Astrocyte (in vitro differentiated cells and primary cell): Measurements from ENCODE around the gene SORL1. TPM values are rescaled to one million over a fixed set of nuclear protein-coding genes. Genes with fewer than 3 reads are reported as not detected.

Experiments
- DNase-seq: peaks from one replicate; pipeline ENCODE4 v3.0.0-alpha.2; 2010; ENCODE audit warnings: low read depth
- FAIRE-seq: peaks from 2 replicates; lab custom pipeline; 2011; peaks lifted over from hg19 to GRCh38; lab: Jason Lieb, UNC
- H2AFZ ChIP-seq: 2 replicates; pipeline ENCODE4 v1.6.0; 2012; ENCODE audit warnings: low read depth, low read length, inconsistent platforms
- H3K27ac ChIP-seq: 2 replicates; pipeline ENCODE4 v1.5.1; 2011; ENCODE audit warnings: low read depth, low read length, inconsistent platforms
- H3K27me3 ChIP-seq: 2 replicates; pipeline ENCODE4 v1.6.0; 2011; ENCODE audit warnings: low read length, inconsistent platforms; ENCODE audit not compliant: insufficient read depth
- H3K36me3 ChIP-seq: 2 replicates; pipeline ENCODE4 v1.5.1; 2011; ENCODE audit warnings: low read length, inconsistent platforms; ENCODE audit not compliant: insufficient read depth
- H3K4me1 ChIP-seq: 2 replicates; pipeline ENCODE4 v1.5.1; 2011; ENCODE audit warnings: low read length, inconsistent platforms; ENCODE audit not compliant: insufficient read depth
- H3K4me2 ChIP-seq: 2 replicates; pipeline ENCODE4 v1.6.0; 2012; ENCODE audit warnings: low read length, inconsistent platforms
- H3K4me3 ChIP-seq: 2 replicates; pipeline ENCODE4 v1.5.1; 2011; ENCODE audit warnings: low read depth, mild to moderate bottlenecking, low read length, inconsistent platforms; ENCODE audit not compliant: insufficient read depth
- H3K79me2 ChIP-seq: 2 replicates; pipeline ENCODE4 v1.6.0; 2012; ENCODE audit warnings: mild to moderate bottlenecking, low read length, inconsistent platforms; ENCODE audit not compliant: insufficient read depth
- H3K9ac ChIP-seq: 2 replicates; pipeline ENCODE4 v1.6.0; 2012; ENCODE audit warnings: mild to moderate bottlenecking, low read length, inconsistent platforms
- H3K9me3 ChIP-seq: 2 replicates; pipeline ENCODE4 v1.5.1; 2012; ENCODE audit warnings: low read depth, mild to moderate bottlenecking, low read length, inconsistent platforms; ENCODE audit not compliant: insufficient read depth
- H4K20me1 ChIP-seq: 2 replicates; pipeline ENCODE4 v1.6.0; 2012; ENCODE audit warnings: low read length, inconsistent platforms; ENCODE audit not compliant: insufficient read depth
- H3K27ac Mint-ChIP-seq: one replicate; pipeline ENCODE4 v1.8.0; 2021; ENCODE audit warnings: mild to moderate bottlenecking, mixed read lengths; ENCODE audit not compliant: unreplicated experiment
- H3K27me3 Mint-ChIP-seq: one replicate; pipeline ENCODE4 v1.8.0; 2021; ENCODE audit warnings: low read depth, mixed read lengths; ENCODE audit not compliant: unreplicated experiment
- H3K36me3 Mint-ChIP-seq: one replicate; pipeline ENCODE4 v1.8.0; 2021; ENCODE audit warnings: low read depth, mixed read lengths; ENCODE audit not compliant: unreplicated experiment
- H3K4me1 Mint-ChIP-seq: one replicate; pipeline ENCODE4 v1.8.0; 2021; ENCODE audit warnings: low read depth, mixed read lengths; ENCODE audit not compliant: unreplicated experiment
- H3K4me3 Mint-ChIP-seq: one replicate; pipeline ENCODE4 v1.8.0; 2021; ENCODE audit warnings: mild to moderate bottlenecking, moderate library complexity, mixed read lengths; ENCODE audit not compliant: unreplicated experiment
- H3K9me3 Mint-ChIP-seq: one replicate; pipeline ENCODE4 v1.8.0; 2021; ENCODE audit warnings: mild to moderate bottlenecking, mixed read lengths; ENCODE audit not compliant: unreplicated experiment
- CTCF ChIP-seq: IDR thresholded peaks from 2 replicates; pipeline ENCODE4 v1.5.1; 2011; ENCODE audit warnings: low read depth, mild to moderate bottlenecking, inconsistent platforms, low read length, moderate library complexity; ENCODE audit not compliant: insufficient read depth
- EZH2 ChIP-seq: IDR thresholded peaks from 2 replicates; pipeline ENCODE4 v1.6.1; 2012; ENCODE audit warnings: mild to moderate bottlenecking, low read length, inconsistent platforms; ENCODE audit not compliant: insufficient read depth
- total RNA-seq: library from RNA; stranded (reverse); gene quantifications from 2 replicates; pipeline ENCODE4 v1.2.1, GENCODE V29; 2021

SORL1 gene
- total RNA-seq, 1 donor from 2014 or later, result 4.1 TPM

GRCh38 chr11:121643479-121644186, 191.5 kb downstream of the SORL1 start:
- no peaks in the 10 kb centered on the region for H3K9me3 ChIP-seq
- no peaks in the 10 kb centered on the region for H3K4me1 ChIP-seq
- no peaks in the 10 kb centered on the region for H3K36me3 ChIP-seq
- Mint-ChIP-seq H3K36me3 (peaks cover 1% of the 10 kb centered on the region), H3K27me3 (peaks cover 7% of the 10 kb centered on the region), H3K4me3 (no peak overlapping the region), H3K27ac (no peak overlapping the region), H3K9me3 (no peaks in the 10 kb centered on the region), H3K4me1 (peaks cover 2% of the 10 kb centered on the region)
- no peaks in the 10 kb centered on the region for H3K27me3 ChIP-seq
- no peak for TF ChIP-seq CTCF
- no peak for TF ChIP-seq EZH2
- no peak overlapping the region for H3K4me3 ChIP-seq
- H2AFZ ChIP-seq, result no peak overlapping the region
- H4K20me1 ChIP-seq, result no peaks in the 10 kb centered on the region
- no peak overlapping the region for H3K9ac ChIP-seq
- H3K27ac ChIP-seq, result no peak overlapping the region
- peak; percentile 58 for FAIRE-seq
- H3K4me2 ChIP-seq, result no peak overlapping the region
- no peak for DNase-seq
- H3K79me2 ChIP-seq, result no peaks in the 10 kb centered on the region

- no peaks in the 10 kb centered on the region for H3K79me2 ChIP-seq
- no peak overlapping the region for H2AFZ ChIP-seq
- no peaks in the 10 kb centered on the region for H3K9me3 Mint-ChIP-seq
- H3K9me3 ChIP-seq, result no peaks in the 10 kb centered on the region
- H3K36me3 ChIP-seq, result no peaks in the 10 kb centered on the region
- DNase-seq (no peak), FAIRE-seq (no peak)
- no peak overlapping the region for H3K27ac Mint-ChIP-seq
- H3K4me3 Mint-ChIP-seq, result peak overlapping the region; percentile 11
- H3K9ac ChIP-seq, result no peak overlapping the region
- H4K20me1 ChIP-seq, result no peaks in the 10 kb centered on the region
- H3K4me1 Mint-ChIP-seq, result peaks cover 2% of the 10 kb centered on the region
- no peak overlapping the region for H3K27ac ChIP-seq
- no peak overlapping the region for H3K4me3 ChIP-seq
- H3K4me2 ChIP-seq, result no peak overlapping the region
- peaks cover 1% of the 10 kb centered on the region for H3K36me3 Mint-ChIP-seq
- peaks cover 9% of the 10 kb centered on the region for H3K27me3 Mint-ChIP-seq
- no peak for TF ChIP-seq EZH2
- TF ChIP-seq CTCF, result no peak
- H3K4me1 ChIP-seq, result no peaks in the 10 kb centered on the region
- no peaks in the 10 kb centered on the region for H3K27me3 ChIP-seq
Measured at GRCh38 chr11:121644187-121644512, 192.0 kb downstream of the SORL1 start.

- Histone ChIP-seq H4K20me1 (no peaks in the 10 kb centered on the region), H3K4me3 (no peak overlapping the region), H3K36me3 (no peaks in the 10 kb centered on the region), H3K79me2 (no peaks in the 10 kb centered on the region), H3K4me1 (no peaks in the 10 kb centered on the region), H3K27me3 (no peaks in the 10 kb centered on the region), H3K9me3 (no peaks in the 10 kb centered on the region), H2AFZ (no peak overlapping the region), H3K4me2 (no peak overlapping the region), H3K9ac (no peak overlapping the region), H3K27ac (no peak overlapping the region)
- no peak for FAIRE-seq
- H3K4me3 Mint-ChIP-seq, result no peak overlapping the region
- H3K4me1 Mint-ChIP-seq, result peaks cover 2% of the 10 kb centered on the region
- no peak overlapping the region for H3K27ac Mint-ChIP-seq
- TF ChIP-seq EZH2 (no peak), CTCF (no peak)
- H3K27me3 Mint-ChIP-seq, result peaks cover 12% of the 10 kb centered on the region
- peaks cover 1% of the 10 kb centered on the region for H3K36me3 Mint-ChIP-seq
- H3K9me3 Mint-ChIP-seq, result peaks cover under 1% of the 10 kb centered on the region
- no peak for DNase-seq
Measured at GRCh38 chr11:121645001-121645400, 192.9 kb downstream of the SORL1 start.
